ENCODE data around the gene CHADL.
"Not testable (repeated sequence)": the region's sequence is repeated elsewhere in the genome, so short reads cannot be mapped to it uniquely, and the experiment has no call there.

Gene CHADL

GRCh38 chr22:41240377-41241132 lies at the start of gene CHADL:
Gene CHADL, minus strand, starts transcription at chr22:41240931. Its CDS starts 50 bp downstream, at chr22:41240881.
- no peak for DNase-seq

GRCh38 chr22:41289671-41290070 lies 48.9 kb upstream of the CHADL start:
- DNase-seq, result no peak

- no peak for DNase-seq
These were observed 47.7 kb upstream of the CHADL start for GRCh38 chr22:41288245-41288946.

- DNase-seq, result peak in 1 of 2 experiments; percentile 23
These were observed 45.9 kb upstream of the CHADL start for GRCh38 chr22:41286639-41287091.

GRCh38 chr22:41285820-41286638 lies 45.3 kb upstream of the CHADL start, which contains the start of gene RANGAP1:
Gene RANGAP1, minus strand, starts transcription at chr22:41286187. Its CDS starts 5,143 bp downstream, at chr22:41281044.
- peak; percentile 91 to 96 for DNase-seq

- no peak for DNase-seq
These were observed 44.7 kb upstream of the CHADL start for GRCh38 chr22:41285441-41285819.

GRCh38 chr22:41284465-41284864 lies 43.7 kb upstream of the CHADL start:
- no peak for DNase-seq

- no peak for DNase-seq
These were observed 40.1 kb upstream of the CHADL start for GRCh38 chr22:41280854-41281253.

- no peak for DNase-seq
These were observed 39.3 kb upstream of the CHADL start for GRCh38 chr22:41280065-41280464.

- DNase-seq, result no peak
These were observed 34.1 kb upstream of the CHADL start for GRCh38 chr22:41274856-41275255.

- DNase-seq, result no peak
These were observed 32.4 kb upstream of the CHADL start for GRCh38 chr22:41273128-41273527.

- DNase-seq, result no peak
These were observed 31.1 kb upstream of the CHADL start for GRCh38 chr22:41271787-41272186.

- no peak for DNase-seq
These were observed 27.2 kb upstream of the CHADL start for GRCh38 chr22:41267958-41268357.

GRCh38 chr22:41264408-41264941 lies 23.7 kb upstream of the CHADL start:
- no peak for DNase-seq

- DNase-seq, result no peak
These were observed 23.0 kb upstream of the CHADL start for GRCh38 chr22:41263704-41264103.

- DNase-seq, result no peak
These were observed 21.6 kb upstream of the CHADL start for GRCh38 chr22:41262250-41262765.

- DNase-seq, result no peak
These were observed 21.0 kb upstream of the CHADL start for GRCh38 chr22:41261541-41262249.

- DNase-seq, result no peak
These were observed 20.1 kb upstream of the CHADL start for GRCh38 chr22:41260871-41261270.

GRCh38 chr22:41259756-41260155 lies 19.0 kb upstream of the CHADL start:
- DNase-seq, result not testable (repeated sequence)

GRCh38 chr22:41257696-41258095 lies 17.0 kb upstream of the CHADL start:
- DNase-seq, result no peak

- no peak for DNase-seq
These were observed 15.8 kb upstream of the CHADL start for GRCh38 chr22:41256254-41257253.

All from cerebellar nuclear complex (tissue), 1 donor.